ENCODE data around the gene TLN1.

Gene TLN1

DNA sequence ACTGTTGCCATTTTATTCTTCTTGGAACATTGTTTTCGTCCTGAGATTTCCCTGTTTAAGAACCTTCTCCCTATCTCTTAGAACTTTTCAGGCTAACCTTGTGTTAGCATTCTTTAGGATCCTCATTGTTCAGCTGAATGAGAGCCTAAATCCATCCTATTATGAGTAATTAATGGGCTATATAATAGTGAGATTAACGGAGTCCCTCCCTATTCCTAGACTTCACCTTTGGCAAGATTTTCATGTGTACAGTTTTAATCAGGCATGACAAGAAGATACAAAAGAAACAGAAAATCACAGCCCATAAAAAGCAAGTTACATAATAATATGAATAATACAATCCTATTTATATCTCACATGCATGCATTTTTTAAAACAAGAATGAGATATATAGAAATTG lies 31.2 kb upstream of the TLN1 start:
- Histone ChIP-seq H3K9me3 (replicated peaks; ENCODE audit: low read length) (no peaks in the 10 kb centered on the region), H3K4me1 (ENCODE audit: control insufficient read depth, insufficient read depth, low read length) (peaks cover 7% of the 10 kb centered on the region)

DNA sequence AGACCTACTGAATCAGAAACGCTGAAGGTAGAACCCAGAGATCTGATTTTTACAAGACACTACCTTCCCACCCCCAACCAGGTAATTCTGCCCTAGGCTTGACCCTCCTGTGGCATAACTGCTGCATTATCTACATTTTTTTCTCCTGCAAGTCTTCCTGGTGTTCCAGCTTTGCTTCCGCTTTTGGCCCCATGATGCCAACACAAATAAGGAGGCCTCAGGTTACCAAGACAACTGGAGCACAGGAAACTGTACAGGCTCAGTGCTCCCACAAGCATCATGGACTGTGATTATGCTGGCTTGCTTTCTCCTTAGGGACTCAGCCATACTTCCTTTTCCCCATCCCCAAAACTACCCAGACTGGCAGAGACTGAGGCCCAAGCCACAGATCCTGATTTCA lies 28.7 kb upstream of the TLN1 start:
- H3K4me3 ChIP-seq (ENCODE audit: low read length): no peak overlapping the region
- H3K9ac ChIP-seq (ENCODE audit: low read depth, low read length): no peak overlapping the region
- H3K9me3 ChIP-seq (replicated peaks; ENCODE audit: low read length): no peaks in the 10 kb centered on the region
- peaks cover 23% of the 10 kb centered on the region for H3K4me1 ChIP-seq (ENCODE audit: control insufficient read depth, insufficient read depth, low read length)
- no peaks in the 10 kb centered on the region for H3K27me3 ChIP-seq (ENCODE audit: control insufficient read depth, insufficient read depth, low read length)
- no peak overlapping the region for H3K4me2 ChIP-seq (ENCODE audit: low read length)
- H3K36me3 ChIP-seq (ENCODE audit: insufficient read depth, low read length): no peaks in the 10 kb centered on the region

More for the DNA sequence above, 31.2 kb upstream of the TLN1 start:
- H3K27me3 ChIP-seq (ENCODE audit: control insufficient read depth, insufficient read depth, low read length): no peaks in the 10 kb centered on the region
- H3K9ac ChIP-seq (ENCODE audit: low read depth, low read length): no peak overlapping the region
- no peak overlapping the region for H3K4me2 ChIP-seq (ENCODE audit: low read length)
- no peaks in the 10 kb centered on the region for H3K36me3 ChIP-seq (ENCODE audit: insufficient read depth, low read length)
- no peak overlapping the region for H3K4me3 ChIP-seq (ENCODE audit: low read length)

DNA sequence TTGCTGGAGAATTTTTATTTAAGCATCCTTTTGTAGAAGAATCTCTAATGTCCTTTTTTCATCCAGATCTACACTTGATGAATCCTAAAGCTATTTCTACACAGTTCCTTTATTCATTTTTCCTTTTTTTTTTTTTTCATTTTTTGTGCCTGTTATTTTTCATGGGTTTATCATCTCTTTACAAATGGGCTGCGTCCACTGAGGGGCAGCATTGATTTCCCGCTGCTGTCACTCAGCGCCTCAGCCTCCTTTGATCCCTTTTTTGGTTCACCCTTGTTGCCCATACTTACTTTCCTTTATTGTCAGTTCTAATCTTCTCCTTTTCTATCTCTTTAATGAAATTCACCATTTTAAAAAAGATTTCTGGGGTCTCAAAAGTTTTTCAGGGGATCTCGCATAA lies 27.8 kb upstream of the TLN1 start:
- no peaks in the 10 kb centered on the region for H3K27me3 ChIP-seq (ENCODE audit: control insufficient read depth, insufficient read depth, low read length)
- H3K4me3 ChIP-seq (ENCODE audit: low read length): no peak overlapping the region
- H3K9me3 ChIP-seq (replicated peaks; ENCODE audit: low read length): no peaks in the 10 kb centered on the region
- peaks cover under 1% of the 10 kb centered on the region for H3K36me3 ChIP-seq (ENCODE audit: insufficient read depth, low read length)
- H3K4me1 ChIP-seq (ENCODE audit: control insufficient read depth, insufficient read depth, low read length): peaks cover 23% of the 10 kb centered on the region
- no peak overlapping the region for H3K4me2 ChIP-seq (ENCODE audit: low read length)
- no peak overlapping the region for H3K9ac ChIP-seq (ENCODE audit: low read depth, low read length)

DNA sequence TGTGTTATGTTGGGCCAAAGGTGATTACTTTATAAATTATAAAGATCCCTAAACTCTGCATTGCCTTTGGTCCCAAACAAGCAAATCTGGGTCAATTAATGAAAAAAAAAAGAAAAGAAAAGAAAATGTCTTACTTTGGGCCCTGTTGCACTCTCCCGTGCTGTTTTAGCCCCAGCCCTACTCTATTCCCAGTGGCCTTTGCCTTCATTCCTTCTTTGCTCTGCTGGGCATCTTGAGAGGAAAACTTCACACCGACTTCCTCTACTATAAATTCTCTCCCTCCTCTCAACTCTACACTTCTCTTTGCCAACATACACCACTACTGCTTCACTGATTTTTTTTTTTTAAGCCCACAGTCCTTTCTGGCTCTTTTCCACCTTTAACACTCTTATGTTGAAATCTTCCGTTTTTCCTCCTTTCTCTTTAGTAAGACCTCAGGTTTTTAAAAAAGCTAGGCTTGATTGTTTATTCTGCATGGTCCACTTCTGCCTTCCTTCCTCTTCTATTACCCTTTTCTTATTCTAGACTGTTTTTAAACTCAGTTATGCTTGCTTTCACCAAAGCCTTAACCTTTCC lies 26.6 kb upstream of the TLN1 start:
- no peaks in the 10 kb centered on the region for H3K9me3 ChIP-seq (replicated peaks; ENCODE audit: low read length)
- H3K9ac ChIP-seq (ENCODE audit: low read depth, low read length): no peak overlapping the region
- no peak overlapping the region for H3K4me2 ChIP-seq (ENCODE audit: low read length)
- no peaks in the 10 kb centered on the region for H3K27me3 ChIP-seq (ENCODE audit: control insufficient read depth, insufficient read depth, low read length)
- no peak overlapping the region for H3K4me3 ChIP-seq (ENCODE audit: low read length)
- peaks cover 23% of the 10 kb centered on the region for H3K4me1 ChIP-seq (ENCODE audit: control insufficient read depth, insufficient read depth, low read length)
- peaks cover 11% of the 10 kb centered on the region for H3K36me3 ChIP-seq (ENCODE audit: insufficient read depth, low read length)

DNA sequence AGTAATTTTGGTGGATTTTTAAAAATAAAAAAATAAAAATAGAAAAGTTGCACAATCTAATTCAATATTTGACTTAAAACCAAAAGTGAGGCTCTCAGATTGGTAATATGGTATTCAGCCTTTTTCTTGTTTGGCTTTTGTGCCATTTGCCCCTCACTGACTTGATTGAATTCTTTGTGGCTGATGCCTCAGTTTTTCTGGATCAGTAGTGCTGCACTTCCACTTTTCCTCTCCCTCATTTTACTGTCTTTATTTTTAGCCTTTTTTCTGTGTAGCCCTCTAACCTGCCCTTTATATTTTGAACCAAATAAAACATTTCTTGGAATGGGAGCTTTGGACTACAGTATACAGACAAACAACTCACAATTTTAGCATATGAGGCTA lies 25.9 kb upstream of the TLN1 start:
- H3K9ac ChIP-seq (ENCODE audit: low read depth, low read length): no peak overlapping the region
- no peaks in the 10 kb centered on the region for H3K9me3 ChIP-seq (replicated peaks; ENCODE audit: low read length)
- H3K4me2 ChIP-seq (ENCODE audit: low read length): no peak overlapping the region
- peaks cover 18% of the 10 kb centered on the region for H3K36me3 ChIP-seq (ENCODE audit: insufficient read depth, low read length)
- H3K27me3 ChIP-seq (ENCODE audit: control insufficient read depth, insufficient read depth, low read length): no peaks in the 10 kb centered on the region
- H3K4me3 ChIP-seq (ENCODE audit: low read length): no peak overlapping the region
- peaks cover 23% of the 10 kb centered on the region for H3K4me1 ChIP-seq (ENCODE audit: control insufficient read depth, insufficient read depth, low read length)

DNA sequence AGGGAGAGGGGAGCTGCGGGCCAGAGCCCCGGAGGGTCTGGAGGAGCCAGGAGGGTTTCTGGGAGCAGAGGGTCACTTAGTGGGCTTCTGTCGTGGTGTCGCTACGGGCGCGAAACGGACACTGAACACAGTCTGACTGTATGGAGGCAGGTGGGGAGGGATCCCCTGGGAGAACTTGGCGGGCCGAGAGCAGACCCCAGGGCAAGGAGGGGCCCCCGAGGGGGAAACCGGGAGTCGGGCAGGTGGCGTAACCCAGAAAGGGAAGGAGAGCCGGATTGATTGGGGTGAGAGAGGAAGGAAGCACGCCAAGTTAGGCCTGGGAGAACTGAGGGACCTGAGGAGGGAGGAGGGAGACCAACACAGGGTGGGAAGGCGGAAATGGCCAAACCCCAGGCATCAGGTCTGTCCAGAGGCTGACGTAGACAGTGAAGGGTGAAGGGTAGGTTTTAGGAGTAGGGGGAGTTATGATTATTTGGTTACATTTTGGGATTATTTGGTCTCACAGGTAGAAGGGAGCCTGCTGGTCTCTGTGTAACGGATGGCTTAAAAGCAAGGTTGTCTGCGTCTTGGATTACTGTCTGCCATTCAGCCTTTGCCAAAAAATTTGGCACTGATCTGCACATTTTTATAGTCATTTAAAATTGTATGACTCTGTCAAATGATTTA lies 25.4 kb upstream of the TLN1 start:
- no peak overlapping the region for H3K9ac ChIP-seq (ENCODE audit: low read depth, low read length)
- H3K27me3 ChIP-seq (ENCODE audit: control insufficient read depth, insufficient read depth, low read length): no peaks in the 10 kb centered on the region
- H3K4me1 ChIP-seq (ENCODE audit: control insufficient read depth, insufficient read depth, low read length): peaks cover 23% of the 10 kb centered on the region

DNA sequence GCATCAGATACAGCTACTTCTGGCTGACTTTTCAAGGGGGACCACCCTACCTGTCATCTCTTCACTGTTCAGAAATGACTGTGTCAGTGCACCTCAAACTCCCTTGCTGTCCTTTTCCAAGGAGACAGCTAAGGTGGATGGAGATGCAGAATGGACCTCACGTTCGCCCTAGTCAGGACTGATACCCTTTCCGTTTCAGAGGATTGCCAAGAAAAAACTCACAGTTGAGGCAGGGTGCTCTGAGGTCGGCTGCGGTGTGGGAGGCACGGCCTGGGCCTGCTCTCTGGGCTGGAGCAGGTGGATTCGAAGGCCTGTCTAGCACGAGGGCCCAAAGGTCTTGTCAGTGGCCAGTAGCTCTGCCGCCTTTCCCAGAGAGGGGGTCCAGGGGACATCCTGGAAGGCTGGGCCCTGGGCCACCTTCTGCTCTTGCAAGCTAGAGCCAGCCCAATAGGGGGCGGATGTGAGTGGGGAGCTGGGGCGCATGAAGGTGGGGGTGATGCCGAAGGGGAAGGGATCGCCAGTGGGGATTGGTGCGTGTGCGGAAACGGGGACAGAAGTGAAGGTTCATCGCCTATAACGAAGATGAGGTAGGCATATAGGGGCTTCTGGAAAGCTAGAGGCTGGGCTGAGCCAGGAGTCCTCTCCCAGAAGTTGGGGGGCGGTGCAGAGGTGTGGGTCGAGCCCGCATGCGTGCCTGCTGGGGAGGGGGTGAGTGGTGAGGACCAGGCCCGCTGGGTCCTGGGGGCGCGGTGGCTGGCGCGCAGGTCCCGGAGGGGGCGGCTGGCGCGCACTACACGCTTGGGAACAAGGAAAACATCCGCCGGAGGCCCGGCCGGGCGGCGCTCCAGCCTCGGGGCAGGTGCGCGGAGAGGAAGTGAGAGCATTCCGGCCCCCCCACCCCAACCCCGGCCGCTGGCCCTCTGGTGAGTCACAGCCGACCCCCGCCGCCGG lies 24.6 kb upstream of the TLN1 start:
- no peaks in the 10 kb centered on the region for H3K27me3 ChIP-seq (ENCODE audit: control insufficient read depth, insufficient read depth, low read length)
- no peak overlapping the region for H3K9ac ChIP-seq (ENCODE audit: low read depth, low read length)
- H3K4me2 ChIP-seq (ENCODE audit: low read length): peak overlapping the region; percentile 83
- peak overlapping the region; percentile 62 for H3K4me3 ChIP-seq (ENCODE audit: low read length)
- peaks cover 31% of the 10 kb centered on the region for H3K36me3 ChIP-seq (ENCODE audit: insufficient read depth, low read length)
- peaks cover 23% of the 10 kb centered on the region for H3K4me1 ChIP-seq (ENCODE audit: control insufficient read depth, insufficient read depth, low read length)
- no peaks in the 10 kb centered on the region for H3K9me3 ChIP-seq (replicated peaks; ENCODE audit: low read length)

More for the DNA sequence above, 25.4 kb upstream of the TLN1 start:
- peak overlapping the region; percentile 83 for H3K4me2 ChIP-seq (ENCODE audit: low read length)
- H3K9me3 ChIP-seq (replicated peaks; ENCODE audit: low read length): no peaks in the 10 kb centered on the region
- H3K36me3 ChIP-seq (ENCODE audit: insufficient read depth, low read length): peaks cover 23% of the 10 kb centered on the region
- H3K4me3 ChIP-seq (ENCODE audit: low read length): peak overlapping the region; percentile 37

DNA sequence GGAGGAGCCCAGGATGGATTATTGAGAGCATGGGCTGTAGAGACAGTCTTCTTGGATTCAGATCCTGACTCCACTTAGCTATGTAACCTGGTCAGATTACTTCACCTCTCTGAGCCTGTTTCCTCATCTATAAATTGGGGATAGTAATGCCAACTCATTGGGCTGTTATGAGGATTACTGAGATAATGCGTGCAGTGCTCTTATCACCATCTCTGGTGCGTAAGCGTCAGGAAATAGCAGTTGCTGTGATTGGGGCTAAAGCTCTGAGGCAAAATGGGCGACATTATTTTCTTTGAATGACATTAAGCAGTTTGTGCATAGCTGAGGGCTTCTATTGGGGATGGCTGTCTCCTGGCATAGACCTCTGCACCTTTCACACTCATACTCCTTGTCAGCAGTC lies 23.1 kb upstream of the TLN1 start:
- no peak overlapping the region for H3K9ac ChIP-seq (ENCODE audit: low read depth, low read length)
- H3K4me1 ChIP-seq (ENCODE audit: control insufficient read depth, insufficient read depth, low read length): peaks cover 20% of the 10 kb centered on the region
- no peak overlapping the region for H3K4me2 ChIP-seq (ENCODE audit: low read length)
- H3K4me3 ChIP-seq (ENCODE audit: low read length): no peak overlapping the region
- no peaks in the 10 kb centered on the region for H3K27me3 ChIP-seq (ENCODE audit: control insufficient read depth, insufficient read depth, low read length)
- H3K36me3 ChIP-seq (ENCODE audit: insufficient read depth, low read length): peaks cover 43% of the 10 kb centered on the region
- H3K9me3 ChIP-seq (replicated peaks; ENCODE audit: low read length): no peaks in the 10 kb centered on the region

DNA sequence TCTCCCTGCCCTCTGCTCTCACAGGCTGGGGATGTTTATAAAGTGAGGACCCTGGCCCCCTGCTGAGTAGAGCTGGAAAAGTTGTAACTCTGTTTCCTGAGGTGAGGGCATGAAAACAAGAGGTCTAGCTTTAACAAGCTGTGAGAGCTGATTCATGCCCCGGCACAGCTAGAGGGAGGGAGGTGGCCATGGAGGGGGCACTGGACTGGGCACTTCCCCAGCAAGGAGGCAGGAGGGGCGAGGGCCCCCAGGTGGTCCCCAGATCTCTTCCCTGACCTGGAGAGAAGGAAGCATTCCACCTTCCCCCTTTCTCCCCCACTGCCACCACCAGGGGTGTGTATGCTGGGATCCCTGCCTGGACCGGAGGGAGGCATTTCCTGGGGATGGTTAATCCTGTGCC lies 22.3 kb upstream of the TLN1 start, which contains the start of gene MSMP:
Gene MSMP, minus strand, starts transcription at position 13 of the 400 bp plus-strand sequence. CDS start 147 bp downstream, outside the sequence.
- Histone ChIP-seq H3K9me3 (replicated peaks; ENCODE audit: low read length) (no peaks in the 10 kb centered on the region), H3K4me2 (ENCODE audit: low read length) (no peak within 1 kb of the TSS), H3K9ac (ENCODE audit: low read depth, low read length) (no peak within 1 kb of the TSS), H3K4me3 (ENCODE audit: low read length) (no peak within 1 kb of the TSS), H3K27me3 (ENCODE audit: control insufficient read depth, insufficient read depth, low read length) (no peaks in the 10 kb centered on the region), H3K4me1 (ENCODE audit: control insufficient read depth, insufficient read depth, low read length) (peaks cover 25% of the 10 kb centered on the region), H3K36me3 (ENCODE audit: insufficient read depth, low read length) (peaks cover 43% of the 10 kb centered on the region)

DNA sequence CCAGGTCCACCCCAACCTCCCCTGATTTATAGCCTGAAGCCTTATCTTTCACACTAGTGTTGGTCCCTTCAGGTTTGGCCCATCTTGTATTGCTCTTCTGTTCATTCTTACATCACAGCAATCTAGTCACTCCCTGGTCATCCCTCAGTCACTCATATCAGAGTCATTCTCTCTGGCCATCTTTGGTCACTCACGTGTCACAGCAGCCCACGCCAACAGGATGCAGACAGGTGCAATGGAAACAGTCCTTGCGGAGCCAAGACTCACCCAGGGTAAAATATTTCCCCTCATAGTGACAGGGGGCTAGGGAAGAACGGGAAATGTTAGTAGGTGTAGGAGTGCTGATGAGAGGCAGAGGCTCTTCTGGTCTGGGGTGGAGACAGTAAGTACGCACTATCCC lies 21.5 kb upstream of the TLN1 start:
- peaks cover 43% of the 10 kb centered on the region for H3K36me3 ChIP-seq (ENCODE audit: insufficient read depth, low read length)
- H3K4me2 ChIP-seq (ENCODE audit: low read length): no peak overlapping the region
- H3K9ac ChIP-seq (ENCODE audit: low read depth, low read length): no peak overlapping the region
- peaks cover 25% of the 10 kb centered on the region for H3K4me1 ChIP-seq (ENCODE audit: control insufficient read depth, insufficient read depth, low read length)
- no peaks in the 10 kb centered on the region for H3K9me3 ChIP-seq (replicated peaks; ENCODE audit: low read length)
- H3K4me3 ChIP-seq (ENCODE audit: low read length): no peak overlapping the region
- no peaks in the 10 kb centered on the region for H3K27me3 ChIP-seq (ENCODE audit: control insufficient read depth, insufficient read depth, low read length)

DNA sequence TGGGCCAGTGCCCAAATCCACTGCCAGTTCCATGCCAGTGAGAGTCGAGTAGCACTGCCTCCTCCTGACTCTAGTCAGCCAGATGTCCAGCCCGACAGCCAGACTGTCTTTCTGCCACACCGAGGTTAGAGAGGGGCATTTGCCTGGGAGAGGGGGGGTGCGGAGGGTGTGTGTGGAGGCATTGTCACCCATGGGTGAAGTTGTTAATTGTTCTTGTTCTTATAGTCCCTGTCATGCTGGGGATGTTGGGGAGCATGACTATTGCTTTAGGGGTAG lies 18.2 kb upstream of the TLN1 start:
- H3K27me3 ChIP-seq (ENCODE audit: control insufficient read depth, insufficient read depth, low read length): no peaks in the 10 kb centered on the region
- H3K9me3 ChIP-seq (replicated peaks; ENCODE audit: low read length): no peaks in the 10 kb centered on the region
- H3K4me2 ChIP-seq (ENCODE audit: low read length): peak overlapping the region; percentile 89
- H3K9ac ChIP-seq (ENCODE audit: low read depth, low read length): peak overlapping the region; percentile 94
- H3K36me3 ChIP-seq (ENCODE audit: insufficient read depth, low read length): peaks cover 43% of the 10 kb centered on the region
- H3K4me1 ChIP-seq (ENCODE audit: control insufficient read depth, insufficient read depth, low read length): peaks cover 32% of the 10 kb centered on the region
- peak overlapping the region; percentile 89 for H3K4me3 ChIP-seq (ENCODE audit: low read length)

Measured in skeletal muscle satellite cell (primary cell).